NCI-H2196 treated with DMSO at 0.1 percent for 48 hours (cell line): ENCODE measurements around the gene GCH1.
A peak's percentile ranks its signal among the peaks of the same experiment; 100 is the strongest.

Experiments
- DNase-seq: peaks from one replicate; lab custom pipeline; 2025; ENCODE audit not compliant: unreplicated experiment; lab: John Stamatoyannopoulos, UW

Gene GCH1

DNA sequence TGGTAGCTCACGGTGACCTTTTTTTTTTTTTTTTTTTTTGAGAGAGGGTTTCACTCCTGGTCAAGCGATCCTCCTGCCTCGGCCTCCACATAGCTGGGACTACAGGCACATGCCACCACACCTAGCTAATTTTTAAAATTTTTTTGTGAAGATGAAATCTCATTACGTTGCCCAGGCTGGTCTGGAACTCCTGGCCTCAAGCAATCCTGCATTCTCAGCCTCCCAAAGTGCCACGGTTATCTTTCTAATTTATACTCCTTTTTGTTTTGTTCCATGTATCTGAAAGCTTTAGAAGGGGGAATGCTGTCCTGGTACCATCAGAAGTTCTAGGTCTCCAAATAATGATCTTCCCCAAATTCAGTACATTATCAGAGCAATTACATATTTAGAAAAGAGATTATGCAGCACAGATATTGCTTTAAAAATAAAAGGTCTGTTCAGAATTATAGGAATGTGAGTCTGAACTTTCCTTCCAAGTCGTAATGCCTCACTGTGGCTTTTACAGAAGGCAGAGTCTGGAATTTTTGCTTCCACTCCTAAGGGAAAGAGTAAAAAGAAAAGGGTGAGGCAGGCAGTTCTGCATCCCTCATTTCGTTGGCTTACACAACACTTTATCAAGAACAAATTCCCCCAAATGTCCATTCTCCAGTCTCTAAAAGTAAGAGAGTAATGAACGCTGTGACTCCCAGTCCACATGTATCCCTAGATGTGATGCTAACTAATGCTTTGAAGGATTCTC is 73.0 kb downstream of the GCH1 start:
- no peak for DNase-seq

DNA sequence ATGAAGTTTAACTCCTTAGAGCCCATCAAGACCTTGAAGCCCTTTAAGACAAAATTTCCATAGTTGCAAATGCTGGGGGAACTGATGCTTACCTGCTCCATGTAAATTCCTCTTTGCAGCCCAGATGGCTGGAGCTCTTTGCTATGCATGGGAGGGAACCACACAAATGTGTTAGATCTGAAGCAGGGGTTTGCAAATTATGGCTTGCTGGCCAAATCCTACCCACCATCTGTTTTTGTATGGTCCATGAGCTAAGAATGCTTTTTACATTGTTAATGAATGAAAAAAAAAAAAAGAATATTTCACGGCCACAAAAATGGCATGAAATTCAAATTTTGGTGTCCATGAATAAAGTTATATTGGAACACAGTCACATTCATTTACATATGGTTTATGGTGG is 74.6 kb downstream of the GCH1 start:
- no peak for DNase-seq

DNA sequence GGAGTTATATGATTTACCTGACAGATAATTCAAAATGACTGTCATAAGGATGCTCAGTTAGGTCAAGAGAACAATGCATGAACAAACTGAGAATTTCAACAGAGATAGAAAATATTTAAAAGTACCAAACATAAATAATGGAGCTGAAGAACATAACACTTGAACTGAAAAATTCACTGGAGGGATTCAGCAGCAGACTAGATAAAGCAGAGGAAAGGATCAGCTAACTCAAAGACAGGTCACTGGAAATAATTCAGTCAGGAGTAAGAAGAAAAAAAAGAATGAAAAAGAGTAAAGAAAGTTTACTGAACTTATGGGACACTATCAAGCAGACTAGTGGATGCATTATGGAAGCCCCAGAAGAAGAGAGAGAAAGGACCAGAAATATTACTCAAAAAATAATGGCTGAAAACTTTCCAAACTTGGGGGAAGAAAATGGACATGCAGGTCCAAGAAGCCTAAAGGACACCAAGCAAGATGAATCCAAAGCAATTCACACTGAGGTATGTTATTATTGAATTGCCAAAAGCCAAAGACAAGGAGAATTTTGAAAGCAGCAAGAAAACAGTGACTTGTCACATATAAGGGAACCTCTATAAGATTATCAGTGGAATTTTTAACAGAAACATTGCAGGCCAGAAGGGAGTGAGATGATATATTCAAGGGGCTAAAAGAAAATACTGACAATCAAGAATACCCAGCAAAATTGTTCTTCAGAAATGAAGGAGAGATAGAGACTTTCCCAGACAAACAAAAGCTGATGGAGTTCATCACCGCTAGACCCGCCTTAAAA is 78.7 kb downstream of the GCH1 start:
- DNase-seq = no peak

DNA sequence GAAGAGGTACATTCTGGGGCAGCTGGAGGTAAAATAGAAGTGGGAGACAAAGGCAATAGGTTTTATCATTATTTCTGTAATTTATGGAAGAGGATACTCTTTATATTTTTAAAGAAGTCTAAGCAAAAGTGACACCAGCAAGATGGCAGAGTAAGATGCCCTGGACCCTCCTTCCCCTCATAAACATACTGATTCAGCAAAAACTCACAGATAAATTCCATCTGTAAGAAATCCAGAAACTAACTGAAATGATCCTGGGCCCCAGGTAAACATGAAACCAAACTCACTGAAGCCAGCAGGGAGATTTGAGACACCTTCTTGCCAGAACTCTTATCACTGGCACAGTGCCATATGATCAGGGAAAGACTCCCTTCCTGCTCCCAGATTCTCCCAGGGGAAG is 79.9 kb downstream of the GCH1 start:
- no peak for DNase-seq

DNA sequence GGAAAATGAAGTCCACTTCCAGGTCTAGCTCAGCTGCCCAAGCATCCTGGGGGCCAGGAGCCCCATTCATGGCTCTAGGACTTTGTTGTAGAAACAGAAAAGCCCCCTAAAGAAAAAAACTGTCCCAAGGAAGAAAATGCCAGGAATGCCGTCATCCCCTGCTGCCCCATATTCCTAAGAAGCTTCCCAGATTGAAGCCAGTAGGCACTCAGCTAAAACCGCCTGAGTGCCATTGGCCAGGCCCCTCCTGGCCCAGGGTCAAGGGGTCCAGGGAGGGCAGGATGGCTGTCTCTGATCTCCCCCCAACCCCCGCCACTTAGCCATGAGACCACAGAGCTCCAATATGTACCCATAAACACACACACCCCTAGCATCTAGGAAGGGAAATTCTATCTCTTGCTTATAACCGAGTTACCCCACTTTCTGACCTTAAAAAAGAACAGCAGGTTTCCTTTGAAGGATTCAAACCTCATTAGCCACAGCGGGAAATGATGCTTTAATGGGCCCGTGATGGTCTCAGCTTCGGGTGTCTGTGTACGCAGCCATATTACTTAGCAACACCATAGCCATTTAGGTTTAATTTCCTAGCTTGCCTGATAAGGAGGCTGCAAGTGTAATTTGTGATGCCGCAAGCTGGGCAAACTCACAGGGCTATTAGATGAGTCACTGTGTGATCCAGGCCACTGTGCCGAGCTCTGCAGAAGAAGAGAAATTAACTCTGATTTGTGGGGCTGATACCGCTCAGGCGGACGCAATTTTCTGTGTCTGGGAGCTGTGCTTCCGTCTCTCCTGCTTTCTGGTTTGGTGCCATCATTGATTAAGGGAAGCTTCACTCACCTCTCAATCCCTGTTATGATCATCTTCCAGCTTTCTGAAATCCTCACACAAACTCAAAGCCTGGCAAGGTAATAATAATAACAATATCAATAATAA is 84.2 kb downstream of the GCH1 start:
- DNase-seq = no peak

DNA sequence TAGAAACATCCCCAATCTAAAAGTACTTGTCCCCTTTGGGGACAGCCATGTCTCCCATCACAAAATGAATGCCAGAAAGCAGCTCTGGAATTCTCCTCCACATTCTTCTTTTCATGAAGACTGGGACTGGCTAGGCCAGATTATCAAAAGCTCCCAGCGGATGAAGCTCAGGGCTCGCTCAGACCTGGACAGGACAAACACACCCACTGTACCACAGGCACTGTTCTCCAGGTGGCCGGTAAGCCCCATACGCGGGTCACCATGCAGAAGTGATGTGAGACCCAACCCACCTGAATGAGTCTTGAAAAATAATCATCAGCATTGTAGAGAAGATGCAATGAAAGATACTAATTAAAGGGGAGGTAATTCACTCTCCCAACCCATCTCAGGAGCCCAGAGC is 85.1 kb downstream of the GCH1 start:
- no peak for DNase-seq

DNA sequence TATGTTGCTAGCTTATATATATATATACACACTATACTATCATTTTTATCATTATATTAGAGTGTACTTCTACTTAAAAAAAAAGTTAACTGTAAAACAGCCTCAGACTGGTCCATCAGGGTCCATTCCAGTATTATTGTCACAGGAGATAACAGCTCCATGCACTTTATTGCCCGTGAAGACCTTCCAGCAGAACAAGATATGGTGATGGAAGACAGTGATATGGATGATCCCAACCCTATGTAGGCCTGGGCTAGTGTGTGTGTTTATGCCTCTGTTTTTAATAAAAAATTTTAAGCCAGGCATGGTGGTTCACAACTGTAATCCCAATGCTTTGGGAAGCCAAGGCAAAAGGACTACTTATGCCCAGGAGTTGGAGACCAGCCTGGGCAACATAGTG is 86.2 kb downstream of the GCH1 start:
- DNase-seq = no peak

DNA sequence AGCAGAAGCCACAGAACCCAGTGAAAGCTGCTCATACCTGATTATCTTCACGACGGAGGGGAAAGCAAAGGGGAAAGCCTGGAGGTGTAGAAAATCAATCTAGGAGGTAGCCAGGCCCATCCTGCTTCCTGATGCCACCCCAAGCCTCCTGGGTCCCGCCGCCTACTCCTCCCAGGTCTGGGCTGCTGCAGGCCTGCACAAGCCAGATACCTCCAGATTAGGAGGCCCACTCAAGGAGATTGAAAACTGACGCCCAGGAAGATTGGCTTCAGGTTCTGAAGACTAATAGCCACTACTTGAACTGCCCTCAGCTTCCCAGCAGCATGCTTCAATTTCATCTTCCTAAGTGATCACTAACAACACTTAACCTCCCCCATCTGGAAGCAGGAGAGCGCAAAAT is 87.1 kb downstream of the GCH1 start:
- no peak for DNase-seq

DNA sequence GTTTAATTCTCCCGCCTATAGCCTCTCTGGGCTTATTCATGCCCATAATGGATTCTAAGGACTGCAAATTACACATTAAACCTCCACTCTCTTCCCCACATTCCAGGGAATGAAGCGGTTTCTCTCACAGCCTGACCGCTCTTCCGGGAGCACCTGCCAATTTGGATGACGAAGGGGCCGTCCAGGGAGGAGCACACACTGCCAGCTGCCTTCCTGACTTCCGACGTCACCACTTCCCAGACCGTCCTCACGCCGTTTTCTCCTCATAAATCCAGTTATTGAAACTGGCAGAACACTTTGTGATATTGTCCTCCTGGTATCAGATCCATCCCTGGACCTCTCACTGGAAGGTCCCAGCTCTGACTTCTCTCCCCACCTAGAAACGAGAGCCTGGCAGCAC is 87.6 kb downstream of the GCH1 start:
- DNase-seq = no peak

DNA sequence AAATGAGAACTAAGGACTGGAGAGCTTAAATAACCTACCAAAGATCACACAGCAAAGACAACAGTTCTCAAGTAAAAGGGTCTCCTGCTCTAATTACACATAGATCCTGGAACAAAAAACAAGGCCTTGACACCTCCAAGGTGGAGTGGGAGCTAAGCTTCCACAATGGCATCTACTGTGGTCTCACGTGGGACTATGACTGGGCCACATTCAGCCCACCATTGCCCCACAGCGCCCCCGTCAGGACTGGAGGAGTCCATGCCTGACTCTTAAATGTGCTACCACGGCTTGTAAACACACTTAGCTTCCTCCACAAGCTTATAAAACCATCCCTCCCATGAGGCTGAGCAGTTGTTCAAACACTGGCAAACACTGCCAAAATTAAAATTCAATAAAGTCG is 88.5 kb downstream of the GCH1 start:
- DNase-seq = no peak

DNA sequence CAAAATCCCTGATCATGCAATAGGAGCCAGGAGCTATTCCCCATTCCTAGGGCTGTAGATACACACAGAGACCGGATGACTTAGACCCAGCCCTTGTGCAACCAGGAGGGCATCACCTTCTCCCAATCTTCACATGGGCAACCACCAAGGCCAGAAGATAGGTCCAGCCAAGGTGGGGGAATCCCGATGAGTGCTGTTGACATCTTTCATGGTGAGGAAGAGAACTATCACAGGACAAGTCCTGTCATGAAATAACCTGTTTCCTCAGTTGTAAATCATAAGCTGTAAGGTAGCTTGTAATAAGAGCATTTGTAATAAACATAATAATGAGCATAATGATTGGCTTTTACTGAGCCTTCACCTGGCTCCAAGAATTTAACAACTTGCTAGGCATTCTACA is 89.5 kb downstream of the GCH1 start:
- DNase-seq = no peak

DNA sequence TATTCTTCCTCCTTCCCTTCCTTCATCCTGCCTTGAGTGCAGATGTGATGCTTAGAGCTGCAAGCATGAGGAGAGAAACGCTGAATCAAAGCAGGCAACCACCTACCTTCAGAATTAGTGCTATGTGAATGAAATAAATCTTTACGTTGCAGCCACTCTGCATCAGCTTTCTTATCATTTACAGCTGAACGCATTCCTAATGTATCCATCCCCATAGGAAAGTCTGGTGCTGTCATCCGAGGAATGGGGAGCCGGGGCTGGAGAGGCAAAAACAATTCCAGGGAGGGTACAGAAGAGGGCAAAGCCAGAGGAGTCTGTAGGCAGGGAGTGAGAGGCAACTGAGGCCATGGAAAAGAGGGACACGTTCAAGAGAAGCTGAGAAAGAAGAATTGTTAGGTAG is 90.0 kb downstream of the GCH1 start:
- DNase-seq = no peak

DNA sequence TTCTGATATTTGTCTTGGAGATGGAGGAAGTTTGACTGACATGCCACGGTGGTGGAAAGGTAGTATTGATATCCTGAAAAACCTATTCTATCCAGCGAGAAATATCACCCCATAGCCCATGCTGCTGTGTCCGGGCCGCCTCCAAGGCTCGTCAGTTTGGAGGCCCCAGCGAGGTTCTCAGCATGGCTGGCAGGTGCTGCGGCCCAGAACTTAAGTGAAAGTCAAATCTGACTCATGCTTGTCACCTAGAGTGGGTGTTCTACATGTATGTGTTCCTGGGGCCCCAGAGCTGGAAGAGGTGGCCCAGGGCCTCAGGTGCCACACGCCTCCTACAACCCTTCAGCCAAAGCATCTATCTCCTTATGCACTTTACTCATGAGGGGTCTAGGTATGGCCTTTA is 92.9 kb downstream of the GCH1 start:
- no peak for DNase-seq

DNA sequence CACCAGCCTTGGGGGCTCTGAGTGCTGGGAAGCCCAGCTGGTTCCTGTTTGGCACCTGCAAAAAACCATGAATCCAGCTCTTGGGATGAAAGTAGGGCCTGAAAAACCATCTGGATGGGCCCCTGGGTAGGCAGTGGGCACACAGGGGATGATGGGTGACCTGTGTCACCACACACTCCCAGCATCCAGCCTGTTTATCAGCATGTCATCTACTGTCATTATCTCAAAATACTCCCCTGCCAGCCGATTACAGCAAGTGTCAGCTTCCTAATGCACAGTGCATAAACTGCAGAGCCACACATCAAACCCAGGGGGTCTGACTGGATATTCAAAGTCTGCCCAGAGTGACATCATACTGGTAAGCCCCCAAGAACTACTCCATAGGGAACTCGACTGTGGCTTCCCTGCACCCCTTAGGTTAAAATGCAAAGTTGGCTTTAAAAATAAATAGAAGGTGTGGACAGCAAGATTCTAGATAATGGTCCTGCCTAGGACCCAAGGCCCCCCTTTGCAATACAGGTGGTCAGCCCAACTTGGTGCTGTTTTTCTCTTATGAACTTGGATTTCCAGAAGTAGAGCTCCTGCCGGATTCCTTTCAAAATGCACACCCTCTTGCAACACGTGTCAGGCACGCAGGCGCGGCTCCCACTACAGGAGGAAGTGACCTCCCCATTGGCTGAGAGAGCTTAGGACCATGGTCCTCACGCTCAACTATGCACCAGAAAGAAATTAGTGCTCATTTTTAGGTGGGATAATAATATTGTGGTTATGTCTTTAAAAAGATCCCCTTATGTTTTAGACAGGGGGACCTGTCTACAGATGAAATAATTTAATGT is 94.1 kb downstream of the GCH1 start:
- DNase-seq = no peak

DNA sequence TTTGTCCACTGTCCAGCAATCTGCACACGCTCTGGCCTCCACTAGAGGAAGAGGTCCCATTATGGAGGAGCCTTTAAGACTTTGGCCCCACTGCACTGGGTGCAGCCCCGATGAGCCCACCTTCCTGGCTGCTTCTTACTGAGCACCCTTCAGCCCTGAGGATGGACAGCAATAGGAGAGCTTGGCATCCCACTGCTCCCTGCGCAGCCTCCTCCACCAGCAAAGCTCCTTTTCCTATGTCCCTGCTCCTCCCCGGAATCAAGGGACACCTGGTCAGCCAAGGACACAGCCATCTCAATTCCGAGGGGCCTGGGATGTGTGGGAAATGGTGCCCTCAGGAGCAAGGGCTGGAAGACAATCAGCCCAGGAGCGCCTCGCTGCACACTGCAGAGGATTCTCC is 94.7 kb downstream of the GCH1 start:
- no peak for DNase-seq

DNA sequence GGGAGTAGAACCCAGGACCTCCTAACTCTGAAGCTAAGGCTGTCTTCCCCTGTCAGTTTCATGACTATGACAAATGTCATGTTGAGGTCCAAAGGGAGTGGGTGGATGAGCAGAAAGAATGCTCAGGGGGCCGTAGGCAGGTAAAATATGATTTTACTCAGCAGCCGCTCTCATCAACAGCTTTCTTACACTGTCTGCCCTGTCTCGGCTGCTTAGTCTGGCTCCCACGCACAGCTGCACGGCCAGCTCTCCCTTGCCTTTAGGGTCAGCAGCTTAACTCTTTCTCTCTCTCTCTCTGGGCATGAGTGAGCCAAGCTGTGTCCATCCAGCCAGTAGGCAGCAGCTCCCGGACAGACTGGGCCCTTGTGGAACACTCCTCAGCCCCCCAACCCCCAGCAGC is 95.2 kb downstream of the GCH1 start:
- DNase-seq = no peak

DNA sequence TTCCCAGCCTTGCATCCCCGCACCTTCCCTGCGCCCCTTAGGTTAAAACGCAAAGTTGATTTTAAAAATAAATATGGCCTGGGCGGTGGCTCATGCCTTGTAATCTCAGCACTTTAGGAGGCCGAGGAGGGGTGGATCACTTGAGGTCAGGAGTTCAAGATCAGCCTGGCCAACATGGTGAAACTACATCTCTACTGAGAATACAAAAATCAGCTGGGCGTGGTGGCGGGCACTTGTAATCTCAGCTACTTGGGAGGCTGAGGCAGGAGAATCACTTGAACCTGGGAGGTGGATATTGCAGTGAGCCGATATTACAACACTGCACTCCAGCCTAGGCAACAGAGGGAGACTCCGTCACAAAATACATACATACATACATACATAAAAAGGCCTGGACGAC is 96.0 kb downstream of the GCH1 start:
- no peak for DNase-seq

DNA sequence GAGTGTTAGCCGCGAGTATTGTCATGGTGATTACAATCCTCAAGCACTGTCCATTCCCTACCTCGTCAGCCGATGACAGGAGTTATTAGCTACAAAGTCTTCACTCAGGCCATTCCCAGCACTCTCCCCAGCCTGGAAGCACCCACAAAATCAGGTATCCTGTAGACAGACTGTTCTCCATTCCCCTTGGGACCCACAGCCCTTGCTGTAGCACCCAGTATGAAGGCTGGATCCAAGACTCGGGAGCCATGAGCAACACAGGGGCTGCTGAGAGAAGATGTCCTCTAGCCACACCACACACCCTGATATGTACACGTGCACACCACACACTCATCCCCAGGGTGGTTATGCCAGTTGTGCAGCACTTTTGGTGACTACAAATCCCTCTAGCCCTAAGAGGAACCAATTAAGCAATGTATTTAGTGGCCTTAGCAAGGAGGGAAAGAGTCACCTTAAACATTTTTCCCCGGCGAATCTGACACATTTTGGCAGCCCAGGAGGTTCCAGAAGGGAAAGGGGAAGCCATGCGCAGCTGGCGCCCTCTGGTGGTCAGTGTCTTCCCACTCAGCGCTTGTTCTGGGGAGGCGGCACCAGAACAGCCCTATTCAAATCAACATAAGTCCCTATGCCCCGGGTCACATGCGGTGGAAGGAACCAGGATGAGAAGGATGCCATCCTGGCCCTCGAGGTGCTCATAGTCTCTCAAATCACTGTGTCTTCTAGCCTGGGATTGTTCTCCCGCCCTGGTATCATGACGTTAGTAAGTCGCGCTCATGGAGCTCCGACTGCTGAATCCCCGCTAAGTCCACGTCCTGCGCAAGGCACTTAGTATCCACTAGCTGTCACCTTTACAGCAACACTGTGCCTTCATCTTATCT is 96.9 kb downstream of the GCH1 start:
- DNase-seq = peak; percentile 29

DNA sequence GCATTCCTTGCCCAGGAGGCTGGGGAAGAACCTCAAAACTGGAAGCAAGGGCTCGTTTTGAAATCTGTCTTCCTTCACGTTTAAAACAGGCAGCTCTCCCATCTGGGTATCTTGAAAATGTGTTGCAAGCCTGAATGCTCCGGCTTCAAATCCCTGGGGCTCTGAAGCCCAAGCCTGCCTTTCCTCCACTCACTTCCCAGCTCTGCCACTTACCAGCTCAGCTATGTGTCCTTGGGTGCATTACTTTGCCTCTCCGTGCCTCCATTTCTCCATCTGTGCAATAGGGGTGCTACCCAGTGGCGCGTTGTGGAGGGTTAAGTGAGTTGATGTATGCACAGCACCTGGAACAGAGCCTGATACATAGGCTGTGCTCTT is 97.6 kb downstream of the GCH1 start:
- DNase-seq = no peak

DNA sequence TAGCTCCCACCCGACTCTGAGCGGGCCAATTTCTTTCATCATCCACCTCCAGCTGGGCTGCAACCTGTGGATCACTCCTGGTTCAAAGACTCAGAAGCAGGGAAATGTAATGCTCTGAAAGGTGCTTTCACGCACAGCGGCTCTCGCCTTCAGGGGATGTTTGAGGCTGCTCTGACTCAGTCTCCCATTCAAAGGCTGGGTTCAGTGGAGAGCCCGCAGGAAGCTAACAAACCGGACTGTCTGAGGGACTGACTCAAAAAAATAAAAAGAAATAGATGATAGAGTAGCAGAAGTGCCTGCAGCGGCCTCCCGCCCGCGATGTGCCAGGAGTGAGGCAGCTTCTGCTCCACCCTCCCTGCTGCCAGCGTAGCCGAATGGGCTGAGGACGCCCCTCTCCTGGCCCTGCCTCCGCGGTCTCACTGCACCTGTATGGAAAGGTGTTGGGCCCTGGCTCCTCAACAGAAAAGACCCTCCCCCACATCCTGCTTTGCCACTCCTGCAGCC is 98.0 kb downstream of the GCH1 start:
- no peak for DNase-seq
